ENCODE measurements around the gene TBC1D14.

GRCh38 chr4:6893449-6894085 is 16.1 kb upstream of the TBC1D14 start:
- TF ChIP-seq CTCF (IDR thresholded peaks at IDR 0.05) (peak in 3 of 6 experiments; percentile 11 to 27 (median 24)), POLR2A (IDR thresholded peaks at IDR 0.05) (peak in 1 of 2 donors; percentile 48)
